Left renal pelvis (tissue), 4 donors: Measurements from ENCODE around the gene ABCC11. TPM values are rescaled to one million over a fixed set of nuclear protein-coding genes. Genes with fewer than 3 reads are reported as not detected.

Experiments used
- DNase-seq, 4 donors: peaks; one replicate each; pipeline ENCODE4 v3.0.0-alpha.2; 2013; ENCODE audit warnings: low read depth in 4 of 4, low spot score in 3 of 4
- polyA plus RNA-seq, 4 donors: library from polyadenylated mRNA; unstranded; fragments of 120-200 nt; gene quantifications; one replicate each; pipeline ENCODE4 v1.2.1, GENCODE V29; 2013; ENCODE audit not compliant: insufficient read length in 4 of 4

Gene ABCC11
- polyA plus RNA-seq, 4 donors, result 0.15 to 0.42 (median 0.22) TPM

DNA sequence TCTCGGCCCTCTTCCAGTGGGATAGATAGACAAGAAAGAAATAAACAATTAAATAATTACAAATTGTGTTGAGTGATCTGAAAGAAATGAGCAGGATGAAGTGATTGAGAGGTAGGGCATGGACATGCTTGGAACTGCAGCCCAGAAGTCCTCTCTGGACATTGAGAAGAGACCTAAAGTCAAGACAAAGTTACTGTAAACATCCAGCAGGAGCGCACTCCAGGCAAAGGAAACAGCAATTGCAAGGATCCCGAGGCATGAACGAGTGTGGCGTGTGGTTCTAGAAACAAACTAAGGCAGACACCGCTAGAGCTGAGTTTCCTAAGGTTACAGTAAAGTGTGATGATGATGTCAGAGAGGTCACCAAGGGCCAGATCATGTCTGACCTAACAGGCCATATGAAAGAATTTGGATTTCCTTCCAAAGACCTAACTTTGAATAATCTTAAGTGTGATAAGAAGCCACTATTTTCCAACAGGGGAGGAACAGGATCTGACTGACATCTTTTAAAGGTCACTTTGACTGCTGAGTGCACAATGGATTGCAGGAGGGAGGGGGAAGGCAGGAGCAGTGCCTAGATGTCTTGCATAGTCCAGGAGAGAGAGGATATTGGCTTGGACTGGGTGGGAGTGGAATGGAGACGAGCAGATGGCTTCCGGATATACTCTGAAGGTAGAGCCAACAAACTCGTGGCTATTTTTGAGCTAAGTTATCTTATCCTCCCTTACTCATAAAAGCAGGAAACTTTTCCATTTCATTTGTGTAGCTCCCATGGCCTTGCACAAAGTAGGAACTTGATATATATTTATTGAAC, 110.6 kb downstream of the ABCC11 start:
- DNase-seq, result no peak

DNA sequence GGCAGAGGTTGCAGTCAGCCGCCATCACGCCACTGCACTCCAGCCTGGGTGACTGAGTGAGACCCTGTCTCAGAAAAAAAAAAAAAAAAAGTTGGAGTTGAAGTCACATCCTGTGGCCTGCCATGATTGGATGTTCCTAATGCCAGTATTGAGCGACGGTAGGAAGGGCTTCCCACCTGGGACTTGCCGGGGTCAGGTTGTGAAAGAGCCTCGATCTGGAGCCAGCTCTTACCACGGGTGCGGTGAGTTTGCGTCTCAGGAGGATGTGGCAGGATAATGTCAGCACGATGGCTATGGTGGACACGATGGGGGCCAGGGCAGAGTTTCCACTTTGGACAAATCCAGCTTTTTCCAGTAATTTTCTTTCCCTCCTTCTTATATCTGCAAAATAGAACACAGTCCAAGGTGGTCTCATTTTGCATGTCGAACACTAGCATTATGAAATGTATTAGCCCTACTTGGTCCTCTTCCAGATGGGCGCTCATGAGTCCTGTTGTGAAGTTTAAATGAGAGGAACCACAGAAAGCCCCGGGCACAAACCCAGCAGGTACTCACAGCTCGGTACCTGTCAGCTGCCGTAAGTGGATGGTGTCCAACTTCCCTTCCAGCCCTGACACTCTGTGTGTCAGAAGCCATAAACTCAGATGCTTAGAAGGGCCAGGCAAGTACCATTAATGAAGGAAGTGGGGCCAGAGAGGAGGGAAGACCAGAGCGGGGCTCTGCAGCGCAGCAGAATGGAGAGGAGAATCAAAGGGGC, 113.7 kb downstream of the ABCC11 start:
- DNase-seq, result no peak

DNA sequence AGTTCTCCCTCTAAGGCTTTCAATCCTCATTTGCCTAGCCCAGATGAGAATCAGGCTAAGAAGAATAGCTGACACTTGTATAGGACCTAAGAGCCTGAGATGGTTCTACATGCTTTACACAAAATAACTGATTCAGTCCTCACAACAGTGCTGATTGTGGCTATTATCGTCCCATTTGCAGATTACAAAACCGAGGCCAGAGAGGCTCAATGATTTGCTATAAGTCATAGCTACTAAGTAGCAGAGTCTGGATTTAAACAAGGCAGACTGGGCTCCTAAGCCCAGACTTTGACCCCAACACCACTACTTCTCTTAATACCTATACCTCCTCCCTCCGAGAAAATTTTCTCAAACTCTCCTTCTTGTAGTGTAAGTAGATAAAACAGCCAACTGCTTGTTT, 114.6 kb downstream of the ABCC11 start:
- no peak for DNase-seq

DNA sequence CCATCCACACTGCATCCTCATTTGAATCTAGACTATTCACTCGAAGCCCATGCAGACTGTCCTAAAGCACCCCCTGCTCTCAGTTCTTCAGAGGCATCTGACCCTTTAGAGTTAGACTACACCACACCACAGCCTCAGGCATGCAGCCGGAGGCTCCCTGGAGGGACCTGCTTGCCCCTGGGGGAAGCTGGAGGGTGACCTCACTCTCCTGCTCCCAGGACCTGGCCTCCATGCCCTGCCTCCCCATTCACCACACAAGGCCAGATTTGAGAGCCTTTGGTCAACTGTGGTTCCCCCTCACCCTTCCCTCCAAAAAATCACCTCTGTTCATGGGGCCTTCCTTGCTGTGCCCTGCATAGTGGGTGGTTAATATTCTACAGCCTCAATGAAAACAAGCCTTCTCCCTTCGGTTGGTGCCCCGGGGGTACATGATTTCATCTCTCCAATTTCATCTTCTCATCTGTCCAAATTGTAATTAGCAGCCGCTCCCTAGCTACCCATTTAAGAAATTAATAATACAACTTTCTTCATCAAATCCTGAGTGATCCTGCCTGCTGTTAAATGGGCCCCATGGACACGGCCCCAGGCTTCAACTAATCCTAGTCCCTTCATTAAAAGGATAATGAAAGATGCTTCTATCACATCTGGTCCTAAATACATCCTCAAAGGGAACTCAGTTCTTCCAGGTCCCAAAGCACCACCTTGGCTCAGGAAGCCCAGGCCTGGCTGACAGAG, 116.0 kb downstream of the ABCC11 start:
- no peak for DNase-seq

DNA sequence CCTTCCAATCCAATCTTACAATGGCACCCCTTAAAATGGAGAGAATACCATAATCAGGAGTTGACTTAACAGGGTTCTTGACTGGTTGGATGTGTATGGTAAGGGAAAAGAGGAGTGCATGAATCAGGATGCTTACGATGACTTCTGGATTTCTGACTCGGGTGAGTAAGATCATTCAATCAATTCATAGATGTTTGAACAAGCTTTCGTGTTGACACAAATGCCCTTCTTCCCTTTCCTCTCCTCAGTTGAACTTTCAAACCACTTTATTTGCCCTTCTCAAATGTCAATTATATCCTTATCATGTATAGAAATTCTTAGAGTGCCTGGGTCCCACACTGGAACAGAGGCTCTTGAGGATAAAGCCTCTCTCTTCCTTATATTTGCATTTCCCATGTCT, 117.4 kb downstream of the ABCC11 start:
- DNase-seq, result no peak

DNA sequence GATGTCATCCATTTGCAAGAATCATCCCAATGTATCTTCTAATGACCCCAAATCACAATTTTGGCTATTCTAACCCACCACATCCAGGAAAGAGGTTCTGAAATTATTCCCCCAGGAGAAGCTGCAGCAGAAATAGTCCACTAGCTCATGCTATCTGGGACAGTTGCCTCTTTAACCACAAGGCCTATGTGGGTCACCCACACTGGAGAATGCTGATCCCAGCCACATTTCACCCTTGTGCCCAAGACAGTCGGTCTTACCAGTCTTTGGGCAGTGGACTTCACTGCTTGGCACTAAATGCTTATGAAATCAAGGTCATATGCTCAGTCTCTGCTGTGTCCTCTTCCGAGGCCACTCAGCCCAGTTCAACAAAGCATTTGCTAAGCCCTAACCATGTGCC, 118.6 kb downstream of the ABCC11 start:
- DNase-seq, result no peak

DNA sequence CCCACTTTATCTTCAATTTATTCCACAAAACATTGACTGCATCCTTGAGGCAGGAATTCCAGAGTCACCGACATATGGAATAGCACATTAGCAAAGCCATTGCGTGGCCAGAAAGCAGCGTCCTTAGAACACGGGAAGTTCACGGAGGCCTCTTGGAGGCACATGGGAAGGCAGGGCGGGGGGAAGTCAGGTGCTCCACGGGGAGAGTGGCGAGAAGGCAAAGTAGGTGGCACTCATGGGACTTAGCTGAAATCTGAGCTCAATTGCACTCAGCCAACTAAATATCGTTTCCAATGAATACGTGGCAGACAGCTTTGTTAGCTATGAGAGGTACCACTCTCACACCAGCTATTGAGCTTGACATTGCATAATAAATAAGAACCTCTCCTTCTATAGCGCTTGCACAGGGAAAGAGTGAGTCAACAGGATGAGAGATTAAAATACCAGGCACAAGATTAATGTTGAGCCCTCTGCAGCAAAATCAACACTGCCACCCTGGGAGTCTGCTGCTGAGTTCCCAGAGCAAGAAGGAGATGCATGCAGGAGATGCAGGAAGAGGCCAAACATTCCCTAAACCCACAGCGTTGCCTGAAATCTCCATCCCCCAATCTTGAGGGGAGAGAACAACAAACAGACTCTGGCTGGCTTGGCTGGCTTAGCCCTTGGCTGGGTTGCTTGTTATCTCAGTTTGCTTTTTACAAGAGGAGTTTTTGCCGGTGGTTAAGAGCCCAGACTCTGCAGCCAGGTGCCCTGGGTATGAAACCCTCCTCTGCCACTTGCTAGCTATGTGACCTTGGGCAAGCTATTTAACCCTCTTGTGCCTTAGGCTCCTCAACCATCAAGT, 120.3 kb downstream of the ABCC11 start:
- no peak for DNase-seq

DNA sequence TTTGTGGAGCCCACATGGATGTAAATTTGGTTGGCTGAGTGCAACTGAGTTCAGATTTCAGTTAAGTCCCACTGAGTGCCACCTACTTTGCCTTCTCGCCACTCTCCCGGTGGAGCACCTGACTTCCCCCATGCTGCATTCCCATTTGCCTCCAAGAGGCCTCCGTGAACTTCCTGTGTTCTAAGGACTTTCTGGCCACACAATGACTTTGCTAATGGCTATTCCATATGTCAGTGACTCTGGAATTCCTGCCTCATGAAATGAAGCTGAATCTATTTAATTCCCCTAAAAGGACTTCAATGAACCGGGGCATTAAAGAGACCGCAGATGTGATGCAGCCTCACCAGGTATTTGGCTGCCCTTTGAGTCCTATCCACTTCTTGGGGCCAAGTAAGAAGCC, 121.5 kb downstream of the ABCC11 start:
- no peak for DNase-seq

DNA sequence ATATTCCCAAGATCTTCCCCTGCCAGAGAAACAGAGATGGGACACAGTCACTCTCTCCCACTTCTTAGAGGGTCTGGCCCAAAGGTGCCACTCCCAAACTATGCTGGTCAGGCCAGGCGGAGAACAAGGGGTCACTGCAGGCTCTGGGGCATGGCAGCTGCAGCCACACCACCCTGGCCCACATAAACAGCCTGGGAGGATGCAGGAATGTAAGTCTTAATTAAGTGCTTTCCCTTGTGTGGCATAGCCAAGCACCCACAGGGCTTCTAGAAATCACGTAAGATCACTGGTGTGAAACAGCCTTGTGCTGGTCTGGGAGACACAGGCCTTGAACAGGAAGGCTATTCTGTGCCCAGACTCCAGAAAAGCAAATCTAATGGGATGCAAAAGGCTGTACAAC, 123.1 kb downstream of the ABCC11 start:
- no peak for DNase-seq

DNA sequence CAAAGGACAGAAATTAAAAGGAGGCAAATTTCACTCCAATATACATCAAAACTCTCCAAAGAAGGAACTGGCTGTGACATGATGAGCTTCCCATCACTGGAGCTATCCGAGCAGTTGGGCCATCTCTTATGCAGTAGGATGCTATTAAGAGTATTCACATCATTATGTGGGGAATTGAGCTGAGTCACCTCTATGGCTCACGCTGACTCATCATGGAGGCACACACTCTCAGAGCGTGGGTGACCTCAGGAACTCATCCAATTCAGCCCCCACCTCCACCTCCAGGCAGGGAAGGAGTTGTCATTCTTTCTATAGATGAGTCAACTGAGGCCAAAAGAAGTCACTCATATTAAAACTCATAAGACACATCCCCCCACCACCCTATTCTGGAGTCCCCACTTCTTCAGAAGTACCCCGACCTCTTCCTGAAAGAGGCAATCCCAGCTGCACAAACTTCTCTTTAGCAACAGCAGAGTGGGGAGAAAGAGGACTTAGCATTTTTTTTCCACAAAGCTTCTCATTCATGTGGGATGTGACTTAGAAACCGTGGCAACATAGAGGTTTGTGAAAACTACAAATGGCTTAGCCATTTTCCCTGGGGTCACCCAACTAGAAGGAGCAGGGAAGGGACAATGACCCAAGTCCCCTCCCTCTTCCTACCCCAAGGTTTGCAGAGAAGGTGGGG, 124.1 kb downstream of the ABCC11 start:
- DNase-seq, result no peak

DNA sequence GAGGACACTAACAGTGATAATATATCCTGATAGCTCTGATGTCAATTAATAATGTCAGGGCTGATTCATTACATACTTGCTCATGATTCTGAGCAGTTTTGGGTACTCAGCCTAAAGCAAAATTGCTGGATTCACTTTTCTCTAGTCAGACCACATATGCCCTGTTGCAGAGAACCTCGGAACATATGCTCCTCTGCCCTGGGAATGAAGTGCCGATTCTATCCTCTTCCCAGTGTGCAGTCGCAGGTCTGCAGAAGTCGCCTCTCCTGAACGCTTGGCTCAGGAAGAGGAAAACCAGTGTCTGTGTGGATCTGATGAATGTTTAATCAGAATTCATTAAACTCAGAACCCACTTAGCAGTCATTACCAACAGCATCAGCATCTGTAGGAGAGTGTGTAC, 126.1 kb downstream of the ABCC11 start:
- no peak for DNase-seq

DNA sequence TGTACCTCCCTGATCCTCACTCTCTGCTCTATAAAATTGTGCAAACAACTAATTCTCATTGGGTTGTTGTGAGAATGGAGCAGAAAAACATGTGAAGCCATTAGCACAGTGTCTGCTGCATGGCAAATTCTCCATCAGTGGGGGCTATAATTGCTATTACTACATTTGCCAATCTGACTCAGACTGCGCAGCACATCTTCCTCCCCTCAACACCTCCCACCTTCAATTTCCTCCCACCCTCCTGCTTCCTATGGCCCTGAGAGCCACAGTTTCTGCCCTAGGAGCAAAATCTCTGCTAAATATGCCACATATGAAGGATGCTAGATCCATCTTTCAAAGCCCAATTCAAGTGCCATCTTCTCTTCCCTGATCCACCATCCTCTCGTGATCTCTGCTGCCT, 128.5 kb downstream of the ABCC11 start:
- no peak for DNase-seq

DNA sequence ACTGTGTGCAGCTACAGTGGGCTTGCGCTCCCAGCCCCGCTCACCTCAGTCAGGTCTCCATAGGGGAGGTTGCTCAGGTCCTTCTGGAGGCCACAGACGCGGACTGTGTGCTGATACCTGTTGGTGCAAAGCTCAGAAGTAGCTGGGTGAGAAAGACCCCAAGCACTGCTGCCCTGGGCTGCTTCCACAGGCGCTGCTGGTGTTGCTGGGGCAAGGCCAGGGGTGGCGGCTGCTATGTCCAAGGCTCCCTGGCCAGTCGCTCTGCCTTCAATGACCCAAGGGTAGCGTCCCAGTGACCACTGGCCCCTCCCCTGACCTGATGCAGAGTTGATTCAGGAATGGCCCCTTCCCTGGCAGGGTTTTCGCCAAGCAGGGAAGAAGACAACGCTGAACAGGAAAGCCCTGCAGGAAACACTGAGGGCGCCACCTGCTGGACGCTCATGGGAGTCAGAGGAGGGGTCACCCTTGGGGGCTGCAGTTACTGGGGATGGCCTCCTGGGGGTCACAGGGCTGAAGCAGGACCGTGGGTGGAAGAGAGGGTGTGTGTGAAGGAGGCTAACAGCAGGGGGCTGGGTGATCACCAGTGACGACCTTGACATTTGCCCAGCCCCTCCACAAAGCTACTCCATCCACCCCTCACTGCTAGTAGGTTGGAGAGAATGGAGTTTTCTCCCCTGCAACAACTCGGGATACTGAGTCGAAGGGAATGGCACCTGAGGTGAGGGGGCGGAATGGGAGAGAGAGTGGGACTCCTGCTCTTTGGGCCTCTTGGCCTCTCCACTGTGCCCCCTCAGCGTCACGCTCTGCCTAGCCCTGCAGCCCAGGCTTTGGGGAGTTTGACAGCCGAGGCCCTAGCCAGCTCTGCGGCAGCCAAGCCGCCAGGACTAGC, 129.9 kb downstream of the ABCC11 start:
- peak in 2 of 4 donors; percentile 20 to 39 for DNase-seq

Other genes starting within 250 kb of the ABCC11 start
- gene ABCC12, start 91.5 kb downstream of the ABCC11 start, polyA plus RNA-seq, result under 1 TPM in 2 of 4 donors, not detected in 2; 0.04 to 0.21 TPM
- 10 to 100 TPM; 49.7 to 74.1 (median 62.4) TPM for gene LONP2, start 3.2 kb downstream of the ABCC11 start, polyA plus RNA-seq
- 10 to 100 TPM; 46.7 to 57.2 (median 49.2) TPM for gene SIAH1, start 137.9 kb upstream of the ABCC11 start, polyA plus RNA-seq